Nephron (organoid): Measurements from ENCODE around the gene ELOVL4.

Experiments used
- H3K27ac Mint-ChIP-seq, 3 experiments: 2 replicates each; pipeline ENCODE4 v1.8.0; 2020; ENCODE audit warnings: mixed read lengths in 3 of 3, mild to moderate bottlenecking in 2 of 3, moderate library complexity in 1 of 3
- H3K27me3 Mint-ChIP-seq: 2 replicates; pipeline ENCODE4 v1.8.0; 2021; ENCODE audit warnings: low read depth, mild to moderate bottlenecking, moderate library complexity, mixed read lengths
- H3K36me3 Mint-ChIP-seq: 2 replicates; pipeline ENCODE4 v1.8.0; 2020; ENCODE audit warnings: low read depth, mixed read lengths
- H3K4me1 Mint-ChIP-seq: 2 replicates; pipeline ENCODE4 v1.8.0; 2020; ENCODE audit warnings: mixed read lengths
- H3K4me3 Mint-ChIP-seq, 3 experiments: 2 replicates each; pipeline ENCODE4 v1.8.0; 2020; ENCODE audit warnings: mild to moderate bottlenecking in 3 of 3, mixed read lengths in 3 of 3, moderate library complexity in 2 of 3
- H3K9me3 Mint-ChIP-seq: 2 replicates; pipeline ENCODE4 v1.8.0; 2020; ENCODE audit warnings: mixed read lengths
- TF ChIP-seq, protein P1 (sequence below), 3 experiments: fragments of 200-600 bp; sonication (generic); IDR thresholded peaks; one replicate each; pipeline ENCODE4 v1.5.0; 2021; ENCODE audit warnings: antibody characterized with exemption in 3 of 3; ENCODE audit not compliant: unreplicated experiment in 3 of 3

Gene ELOVL4

GRCh38 chr6:79947191-79948186 lies at the start of gene ELOVL4:
Gene ELOVL4 (minus strand): TSS chr6:79947553. CDS start chr6:79947279, 274 bp downstream.
- Mint-ChIP-seq H3K4me3 (peak within 1 kb of the TSS; percentile 89 to 96 (median 95)), H3K36me3 (no peaks in the 10 kb centered on the region), H3K4me1 (peaks cover 14% of the 10 kb centered on the region), H3K27me3 (peaks cover 18% of the 10 kb centered on the region), H3K27ac (peak within 1 kb of the TSS in 2 of 3 experiments; percentile 8 to 45), H3K9me3 (no peaks in the 10 kb centered on the region)
- TF ChIP-seq, protein P1, sequence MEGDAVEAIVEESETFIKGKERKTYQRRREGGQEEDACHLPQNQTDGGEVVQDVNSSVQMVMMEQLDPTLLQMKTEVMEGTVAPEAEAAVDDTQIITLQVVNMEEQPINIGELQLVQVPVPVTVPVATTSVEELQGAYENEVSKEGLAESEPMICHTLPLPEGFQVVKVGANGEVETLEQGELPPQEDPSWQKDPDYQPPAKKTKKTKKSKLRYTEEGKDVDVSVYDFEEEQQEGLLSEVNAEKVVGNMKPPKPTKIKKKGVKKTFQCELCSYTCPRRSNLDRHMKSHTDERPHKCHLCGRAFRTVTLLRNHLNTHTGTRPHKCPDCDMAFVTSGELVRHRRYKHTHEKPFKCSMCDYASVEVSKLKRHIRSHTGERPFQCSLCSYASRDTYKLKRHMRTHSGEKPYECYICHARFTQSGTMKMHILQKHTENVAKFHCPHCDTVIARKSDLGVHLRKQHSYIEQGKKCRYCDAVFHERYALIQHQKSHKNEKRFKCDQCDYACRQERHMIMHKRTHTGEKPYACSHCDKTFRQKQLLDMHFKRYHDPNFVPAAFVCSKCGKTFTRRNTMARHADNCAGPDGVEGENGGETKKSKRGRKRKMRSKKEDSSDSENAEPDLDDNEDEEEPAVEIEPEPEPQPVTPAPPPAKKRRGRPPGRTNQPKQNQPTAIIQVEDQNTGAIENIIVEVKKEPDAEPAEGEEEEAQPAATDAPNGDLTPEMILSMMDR (IDR thresholded peaks at IDR 0.05; ENCODE audit: unreplicated experiment in 3 of 3): no peak

DNA sequence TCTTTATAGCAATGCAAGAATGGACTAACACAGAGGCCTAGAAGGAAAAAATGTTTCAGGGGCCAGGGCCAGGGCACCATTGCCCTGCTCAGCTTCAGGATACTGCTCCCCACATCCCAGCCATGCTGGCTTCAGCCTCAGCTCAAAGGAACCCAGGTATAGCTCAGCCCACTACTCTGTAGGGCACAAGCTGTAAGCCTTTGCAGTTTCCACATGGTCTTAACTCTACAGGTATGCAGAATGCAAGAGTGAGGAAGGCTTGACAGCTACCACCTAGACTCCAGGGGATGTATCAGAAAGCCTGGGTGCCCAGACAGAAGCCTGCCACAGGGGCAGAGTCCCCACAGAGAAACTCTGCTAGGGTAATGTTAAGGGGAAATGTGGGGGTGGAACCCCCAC lies 46.6 kb upstream of the ELOVL4 start:
- H3K36me3 Mint-ChIP-seq: no peaks in the 10 kb centered on the region
- no peak overlapping the region for H3K27ac Mint-ChIP-seq
- no peaks in the 10 kb centered on the region for H3K9me3 Mint-ChIP-seq
- no peak overlapping the region for H3K4me3 Mint-ChIP-seq
- peaks cover 6% of the 10 kb centered on the region for H3K27me3 Mint-ChIP-seq
- TF ChIP-seq, protein P1 (IDR thresholded peaks at IDR 0.05; ENCODE audit: unreplicated experiment in 3 of 3): no peak
- no peaks in the 10 kb centered on the region for H3K4me1 Mint-ChIP-seq

GRCh38 chr6:79993012-79993910 lies 45.9 kb upstream of the ELOVL4 start:
- H3K27me3 Mint-ChIP-seq: peaks cover 6% of the 10 kb centered on the region
- TF ChIP-seq, protein P1 (IDR thresholded peaks at IDR 0.05; ENCODE audit: unreplicated experiment in 3 of 3): no peak
- H3K4me1 Mint-ChIP-seq: no peaks in the 10 kb centered on the region
- no peak overlapping the region for H3K4me3 Mint-ChIP-seq
- no peaks in the 10 kb centered on the region for H3K36me3 Mint-ChIP-seq
- H3K27ac Mint-ChIP-seq: no peak overlapping the region
- H3K9me3 Mint-ChIP-seq: no peaks in the 10 kb centered on the region

- Mint-ChIP-seq H3K4me1 (no peaks in the 10 kb centered on the region), H3K36me3 (no peaks in the 10 kb centered on the region), H3K27ac (no peak overlapping the region), H3K4me3 (no peak overlapping the region), H3K27me3 (peaks cover 6% of the 10 kb centered on the region), H3K9me3 (no peaks in the 10 kb centered on the region)
- TF ChIP-seq, protein P1 (IDR thresholded peaks at IDR 0.05; ENCODE audit: unreplicated experiment in 3 of 3): no peak
Observed at GRCh38 chr6:79989641-79990040, 42.3 kb upstream of the ELOVL4 start.

DNA sequence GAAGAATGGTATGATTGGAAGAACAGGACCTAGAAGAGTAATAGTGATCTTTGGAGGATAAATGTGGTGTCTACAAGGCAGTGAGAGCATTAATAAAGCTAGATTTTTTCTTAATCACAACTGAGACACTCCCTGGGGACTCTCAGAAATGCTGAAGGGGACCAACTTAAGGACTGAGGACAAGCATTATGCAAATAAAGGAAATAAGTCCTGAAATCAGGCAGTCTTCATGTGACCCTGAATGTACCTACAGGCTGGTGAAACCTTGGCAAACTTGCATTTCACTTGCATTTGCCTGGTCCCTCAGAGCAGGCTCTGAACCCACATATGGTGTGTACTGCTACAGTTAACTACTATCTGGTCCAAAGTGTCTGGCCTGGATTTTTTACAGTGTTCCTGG lies 37.8 kb upstream of the ELOVL4 start:
- Mint-ChIP-seq H3K27me3 (no peaks in the 10 kb centered on the region), H3K4me1 (no peaks in the 10 kb centered on the region), H3K4me3 (no peak overlapping the region), H3K27ac (peak overlapping the region in 1 of 3 experiments; percentile 72), H3K36me3 (no peaks in the 10 kb centered on the region), H3K9me3 (no peaks in the 10 kb centered on the region)
- TF ChIP-seq, protein P1 (IDR thresholded peaks at IDR 0.05; ENCODE audit: unreplicated experiment in 3 of 3): no peak
